GM23248 (cell line): ENCODE data around the gene KLK1.

Experiments
- EZH2 ChIP-seq: fragments of 200-600 bp; sonication (generic); IDR thresholded peaks from 2 replicates; pipeline ENCODE4 v1.6.1; 2018; ENCODE audit warnings: antibody characterized with exemption, mild to moderate bottlenecking; ENCODE audit not compliant: insufficient read depth, poor library complexity, severe bottlenecking
- EZH2phosphoT487 ChIP-seq: fragments of 200-600 bp; sonication (generic); IDR thresholded peaks from 2 replicates; pipeline ENCODE4 v1.6.1; 2018; ENCODE audit warnings: antibody characterized with exemption, moderate library complexity, mild to moderate bottlenecking, low read depth; ENCODE audit not compliant: insufficient read depth

DNA sequence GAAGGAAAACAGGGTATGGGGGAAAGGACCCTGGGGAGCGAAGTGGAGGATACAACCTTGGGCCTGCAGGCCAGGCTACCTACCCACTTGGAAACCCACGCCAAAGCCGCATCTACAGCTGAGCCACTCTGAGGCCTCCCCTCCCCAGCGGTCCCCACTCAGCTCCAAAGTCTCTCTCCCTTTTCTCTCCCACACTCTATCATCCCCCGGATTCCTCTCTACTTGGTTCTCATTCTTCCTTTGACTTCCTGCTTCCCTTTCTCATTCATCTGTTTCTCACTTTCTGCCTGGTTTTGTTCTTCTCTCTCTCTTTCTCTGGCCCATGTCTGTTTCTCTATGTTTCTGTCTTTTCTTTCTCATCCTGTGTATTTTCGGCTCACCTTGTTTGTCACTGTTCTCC is 33.8 kb upstream of the KLK1 start:
- TF ChIP-seq EZH2 = no peak
- no peak for TF ChIP-seq EZH2phosphoT487
